IMR-90 (cell line): ENCODE results near the gene CCDC7.
"Not testable (repeated sequence)": the region's sequence is repeated elsewhere in the genome, so short reads cannot be mapped to it uniquely, and the experiment has no call there.

Source experiments
- BHLHE40 ChIP-seq: fragments of 150-350 bp; IDR thresholded peaks from 2 replicates; pipeline ENCODE4 v1.6.1; 2016; ENCODE audit warnings: mild to moderate bottlenecking, low read depth, low read length
- CEBPB ChIP-seq: IDR thresholded peaks from 2 replicates; pipeline ENCODE4 v1.6.1; 2012; ENCODE audit warnings: low read depth, low read length, improper control_type of control experiment
- CHD1 ChIP-seq: IDR thresholded peaks from 2 replicates; pipeline ENCODE4 v1.6.1; 2012; ENCODE audit warnings: low read depth, low read length, improper control_type of control experiment
- MAFK ChIP-seq: IDR thresholded peaks from 2 replicates; pipeline ENCODE4 v1.6.1; 2012; ENCODE audit warnings: low read depth, low read length, improper control_type of control experiment
- MAZ ChIP-seq: IDR thresholded peaks from 2 replicates; pipeline ENCODE4 v1.6.1; 2012; ENCODE audit warnings: low read depth, mild to moderate bottlenecking, low read length, improper control_type of control experiment, moderate library complexity, borderline replicate concordance
- POLR2A ChIP-seq: IDR thresholded peaks from 2 replicates; pipeline ENCODE4 v1.6.1; 2012; ENCODE audit warnings: mild to moderate bottlenecking, low read depth, low read length
- RCOR1 ChIP-seq: IDR thresholded peaks from 2 replicates; pipeline ENCODE4 v1.6.1; 2012; ENCODE audit warnings: mild to moderate bottlenecking, low read length, improper control_type of control experiment; ENCODE audit not compliant: insufficient replicate concordance
- RFX5 ChIP-seq: IDR thresholded peaks from 2 replicates; pipeline ENCODE4 v1.8.0; 2012; ENCODE audit warnings: low read depth, mild to moderate bottlenecking, low read length, moderate library complexity
- USF2 ChIP-seq: fragments of 150-350 bp; IDR thresholded peaks from 2 replicates; pipeline ENCODE4 v1.6.1; 2017; ENCODE audit warnings: mild to moderate bottlenecking, antibody characterized with exemption, low read length, low read depth
- TF ChIP-seq, protein P1 (sequence below): conservative IDR thresholded peaks from 2 replicates; pipeline ENCODE4 v1.5.1; 2012; ENCODE audit warnings: mild to moderate bottlenecking, low read depth, low read length, improper control_type of control experiment
- TF ChIP-seq, protein P2 (sequence below): fragments of 150-350 bp; IDR thresholded peaks from 2 replicates; pipeline ENCODE4 v1.6.1; 2016; ENCODE audit warnings: low read depth, mild to moderate bottlenecking, low read length, moderate library complexity, borderline replicate concordance

DNA sequence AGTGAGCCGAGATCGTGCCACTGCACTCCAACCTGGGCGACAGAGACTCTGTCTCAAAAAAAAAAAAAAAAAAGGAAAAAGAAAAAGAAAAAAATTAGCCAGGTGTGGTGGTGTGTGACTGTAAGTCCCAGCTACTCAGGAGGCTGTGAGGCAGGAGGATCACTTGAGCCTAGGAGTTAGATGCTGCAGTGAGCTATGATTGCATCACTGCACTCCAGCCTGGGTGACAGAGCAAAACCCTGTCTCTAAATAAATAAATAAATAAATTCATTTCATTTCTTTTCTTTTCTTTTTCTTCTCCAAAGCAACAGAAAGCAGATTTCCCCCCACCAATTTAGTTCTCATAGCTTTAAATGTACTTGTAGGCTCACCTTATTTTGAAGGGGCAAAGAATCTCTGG lies 48.8 kb upstream of the CCDC7 start:
- TF ChIP-seq MAFK, CHD1, RFX5, USF2, RCOR1, POLR2A, CEBPB, MAZ, BHLHE40: not testable (repeated sequence)
- TF ChIP-seq, protein P1, sequence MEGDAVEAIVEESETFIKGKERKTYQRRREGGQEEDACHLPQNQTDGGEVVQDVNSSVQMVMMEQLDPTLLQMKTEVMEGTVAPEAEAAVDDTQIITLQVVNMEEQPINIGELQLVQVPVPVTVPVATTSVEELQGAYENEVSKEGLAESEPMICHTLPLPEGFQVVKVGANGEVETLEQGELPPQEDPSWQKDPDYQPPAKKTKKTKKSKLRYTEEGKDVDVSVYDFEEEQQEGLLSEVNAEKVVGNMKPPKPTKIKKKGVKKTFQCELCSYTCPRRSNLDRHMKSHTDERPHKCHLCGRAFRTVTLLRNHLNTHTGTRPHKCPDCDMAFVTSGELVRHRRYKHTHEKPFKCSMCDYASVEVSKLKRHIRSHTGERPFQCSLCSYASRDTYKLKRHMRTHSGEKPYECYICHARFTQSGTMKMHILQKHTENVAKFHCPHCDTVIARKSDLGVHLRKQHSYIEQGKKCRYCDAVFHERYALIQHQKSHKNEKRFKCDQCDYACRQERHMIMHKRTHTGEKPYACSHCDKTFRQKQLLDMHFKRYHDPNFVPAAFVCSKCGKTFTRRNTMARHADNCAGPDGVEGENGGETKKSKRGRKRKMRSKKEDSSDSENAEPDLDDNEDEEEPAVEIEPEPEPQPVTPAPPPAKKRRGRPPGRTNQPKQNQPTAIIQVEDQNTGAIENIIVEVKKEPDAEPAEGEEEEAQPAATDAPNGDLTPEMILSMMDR: not testable (repeated sequence)
- TF ChIP-seq, protein P2, sequence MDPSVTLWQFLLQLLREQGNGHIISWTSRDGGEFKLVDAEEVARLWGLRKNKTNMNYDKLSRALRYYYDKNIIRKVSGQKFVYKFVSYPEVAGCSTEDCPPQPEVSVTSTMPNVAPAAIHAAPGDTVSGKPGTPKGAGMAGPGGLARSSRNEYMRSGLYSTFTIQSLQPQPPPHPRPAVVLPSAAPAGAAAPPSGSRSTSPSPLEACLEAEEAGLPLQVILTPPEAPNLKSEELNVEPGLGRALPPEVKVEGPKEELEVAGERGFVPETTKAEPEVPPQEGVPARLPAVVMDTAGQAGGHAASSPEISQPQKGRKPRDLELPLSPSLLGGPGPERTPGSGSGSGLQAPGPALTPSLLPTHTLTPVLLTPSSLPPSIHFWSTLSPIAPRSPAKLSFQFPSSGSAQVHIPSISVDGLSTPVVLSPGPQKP: not testable (repeated sequence)
